Esophagus squamous epithelium (tissue), 5 donors: ENCODE measurements around the gene STK38. TPM values are rescaled to one million over a fixed set of nuclear protein-coding genes. Genes with fewer than 3 reads are reported as not detected.
"Not testable (repeated sequence)": the region's sequence is repeated elsewhere in the genome, so short reads cannot be mapped to it uniquely, and the experiment has no call there.

Experiments used
- DNase-seq: peaks from one replicate; lab custom pipeline; 2025; lab: John Stamatoyannopoulos, UW
- H3K27ac ChIP-seq, 4 donors: fragments of 200-600 bp; sonication (generic); one replicate each; pipeline ENCODE4 v1.5.1; 2016 to 2019; ENCODE audit warnings: mild to moderate bottlenecking in 1 of 4
- H3K27me3 ChIP-seq, 4 donors: fragments of 200-600 bp; sonication (generic); 1 replicate in 3 of 4; 2 replicates in 1 of 4; pipeline versions ENCODE4 v1.5.1 to v1.6.0; 2017 to 2021; ENCODE audit warnings: antibody characterized with exemption in 1 of 4
- H3K36me3 ChIP-seq, 3 donors: fragments of 200-600 bp; sonication (generic); one replicate each; pipeline ENCODE4 v1.5.1; 2016 to 2019
- H3K4me1 ChIP-seq, 3 donors: fragments of 200-600 bp; sonication (generic); one replicate each; pipeline ENCODE4 v1.5.1; 2017 to 2019
- H3K4me3 ChIP-seq, 4 donors: fragments of 200-600 bp; sonication (generic); 1 replicate in 3 of 4; 2 replicates in 1 of 4; pipeline ENCODE4 v1.5.1; 2016 to 2019; ENCODE audit warnings: mild to moderate bottlenecking in 2 of 4, moderate library complexity in 1 of 4
- H3K9me3 ChIP-seq, 3 donors: fragments of 200-600 bp; sonication (generic); one replicate each; pipeline ENCODE4 v1.5.1; 2016 to 2019
- CTCF ChIP-seq, 6 experiments: fragments of 450-650 bp in 4 of 6; fragments of 200-600 bp in 2 of 6; sonication (generic) in 2 of 6; IDR thresholded peaks; one replicate each; pipeline ENCODE4 v1.5.1; 2016 to 2019; ENCODE audit warnings: antibody characterized with exemption in 6 of 6, mild to moderate bottlenecking in 4 of 6, moderate library complexity in 4 of 6
- POLR2A ChIP-seq, 4 donors: fragments of 450-650 bp; IDR thresholded peaks; one replicate each; pipeline ENCODE4 v1.6.1; 2017; ENCODE audit warnings: antibody characterized with exemption in 4 of 4, mild to moderate bottlenecking in 4 of 4, moderate library complexity in 3 of 4
- WGBS, 2 donors: methylation state at CpG; one replicate each; pipeline ENCODE4 v1.1.5; 2018; 5-methylcytosine and 5-hydroxymethylcytosine counted together
- intact Hi-C: fragments of 100-400 bp; cut with DNase I; formaldehyde crosslinking; loops from one replicate; pipeline ENCODE4 v1.15.0; 2022
- total RNA-seq, 4 donors: library from RNA; depleted of rRNA; stranded (reverse); fragments of >200 nt; gene quantifications; one replicate each; pipeline ENCODE4 v1.1.0, GENCODE V29; 2016
- donor health status: DM: yes; HTN: yes; CAD: no.

STK38 gene
- total RNA-seq, 4 donors from 2014 or later = 26.5 to 33.6 (median 30.3) TPM

- H3K4me3 ChIP-seq = no peak overlapping the region
- WGBS, 2 donors = 76 to 90% methylated on average over 3 to 7 of the region's 7 CpGs
- H3K4me1 ChIP-seq = peaks cover 6 to 40% (median 18%) of the 10 kb centered on the region in 3 donors
- intact Hi-C loops = no loop called here
- H3K27ac ChIP-seq = peak overlapping the region in 3 of 4 donors; percentile 27 to 39 (median 39)
- no peak for DNase-seq
- H3K9me3 ChIP-seq = no peaks in the 10 kb centered on the region
- no peaks in the 10 kb centered on the region for H3K27me3 ChIP-seq
- no peaks in the 10 kb centered on the region for H3K36me3 ChIP-seq
- no peak for TF ChIP-seq POLR2A (IDR thresholded peaks at IDR 0.05)
- no peak for TF ChIP-seq CTCF (IDR thresholded peaks at IDR 0.05)
Measured at GRCh38 chr6:36576578-36576977, 29.3 kb upstream of the STK38 start.

DNA sequence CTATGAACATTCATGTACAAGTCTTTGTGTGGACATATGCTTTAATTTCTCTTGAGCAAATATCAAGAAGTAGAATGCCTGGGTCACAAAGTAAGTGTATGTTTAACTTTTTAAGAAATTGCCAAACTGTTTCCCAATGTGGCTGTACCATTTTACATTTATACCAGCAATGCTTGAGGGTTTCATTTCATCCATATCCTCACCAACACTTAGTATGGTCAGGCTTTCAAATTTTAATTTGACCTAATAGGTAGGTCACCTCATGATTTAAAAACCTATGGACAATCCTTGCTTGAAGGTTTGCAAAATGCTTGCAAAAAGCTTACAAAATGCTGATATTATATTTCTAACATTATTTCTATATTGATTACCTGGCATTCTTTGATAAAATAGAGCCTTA, 27.4 kb upstream of the STK38 start:
- Histone ChIP-seq H3K27me3 (no peaks in the 10 kb centered on the region), H3K36me3 (no peaks in the 10 kb centered on the region), H3K4me3 (no peak overlapping the region), H3K9me3 (no peaks in the 10 kb centered on the region), H3K27ac (no peak overlapping the region), H3K4me1 (peaks cover 0 to 31% (median 14%) of the 10 kb centered on the region in 3 donors)
- no peak for DNase-seq
- no peak for TF ChIP-seq CTCF (IDR thresholded peaks at IDR 0.05)
- no peak for TF ChIP-seq POLR2A (IDR thresholded peaks at IDR 0.05)
- intact Hi-C loops = no loop called here

- DNase-seq, H3K36me3 ChIP-seq, H3K4me3 ChIP-seq, H3K27me3 ChIP-seq, H3K9me3 ChIP-seq, H3K27ac ChIP-seq, intact Hi-C loops: not testable (repeated sequence)
- WGBS, 2 donors = 84 to 86% methylated on average over 12 of the region's 12 CpGs
- peaks cover 0 to 11% (median 6%) of the 10 kb centered on the region in 3 donors for H3K4me1 ChIP-seq
Measured at GRCh38 chr6:36572353-36573311, 25.4 kb upstream of the STK38 start.

- no peak for DNase-seq
- Histone ChIP-seq H3K27ac (no peak overlapping the region), H3K36me3 (no peaks in the 10 kb centered on the region), H3K4me1 (no peaks in the 10 kb centered on the region), H3K4me3 (no peak overlapping the region), H3K9me3 (no peaks in the 10 kb centered on the region), H3K27me3 (no peaks in the 10 kb centered on the region)
- 70 to 77% methylated on average over 4 of the region's 4 CpGs for WGBS, 2 donors
- TF ChIP-seq POLR2A (IDR thresholded peaks at IDR 0.05) (no peak), CTCF (IDR thresholded peaks at IDR 0.05) (no peak)
- intact Hi-C loops = no loop called here
Measured at GRCh38 chr6:36571122-36572043, 24.1 kb upstream of the STK38 start.

DNA sequence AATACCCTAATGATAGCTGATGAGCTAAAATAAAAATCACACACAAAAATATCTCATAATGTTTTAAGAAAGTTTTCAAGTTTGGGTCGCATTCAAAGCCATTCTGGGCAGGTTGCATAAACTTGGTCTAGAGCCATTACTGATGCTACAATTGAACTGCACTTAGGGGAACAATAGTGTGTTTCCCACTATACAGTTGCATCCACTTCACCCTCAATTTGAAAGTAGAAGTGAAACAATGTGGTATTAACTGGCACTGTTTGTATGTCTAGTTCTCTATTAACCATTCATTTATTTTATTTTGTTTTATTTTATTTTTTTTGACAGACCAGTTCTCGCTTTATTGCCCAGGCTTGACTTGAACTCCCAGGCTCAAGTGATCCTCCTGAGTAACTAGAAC, 23.0 kb upstream of the STK38 start:
- Histone ChIP-seq H3K27me3 (no peaks in the 10 kb centered on the region), H3K4me1 (no peaks in the 10 kb centered on the region), H3K36me3 (no peaks in the 10 kb centered on the region), H3K4me3 (no peak overlapping the region), H3K9me3 (no peaks in the 10 kb centered on the region), H3K27ac (no peak overlapping the region)
- TF ChIP-seq CTCF (IDR thresholded peaks at IDR 0.05) = no peak
- no peak for TF ChIP-seq POLR2A (IDR thresholded peaks at IDR 0.05)
- no peak for DNase-seq
- intact Hi-C loops = no loop called here
- WGBS, 2 donors = 79 to 84% methylated on average over 2 of the region's 2 CpGs
